NCI-H2196 (cell line): Measurements from ENCODE around the gene EPHA2.

ENCODE experiments used
- DNase-seq: peaks from one replicate; lab custom pipeline; 2025; ENCODE audit not compliant: unreplicated experiment; lab: John Stamatoyannopoulos, UW

The EPHA2 gene

DNA sequence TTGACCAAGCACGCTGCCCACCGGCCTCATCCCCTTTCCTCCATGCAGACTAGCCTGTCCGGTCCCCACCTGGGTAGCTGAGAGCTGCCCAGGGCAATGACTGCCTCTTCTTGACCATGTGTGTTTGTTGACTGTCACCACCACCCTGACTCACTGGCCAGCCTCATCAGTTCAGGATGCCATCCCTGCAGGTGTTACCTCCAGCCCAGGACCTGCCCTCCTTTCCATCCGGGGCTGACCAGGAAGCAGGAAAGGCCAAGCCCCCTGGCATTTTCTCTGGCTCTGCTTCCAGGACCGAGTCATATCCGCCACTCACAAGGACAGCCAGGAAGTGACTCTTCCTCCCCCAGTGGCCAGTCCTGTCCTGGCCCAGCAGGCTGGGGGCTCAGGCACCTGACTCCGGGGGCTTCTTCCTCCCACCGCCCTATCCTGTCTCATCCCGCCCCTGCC, 17.1 kb downstream of the EPHA2 start:
- DNase-seq = no peak

DNA sequence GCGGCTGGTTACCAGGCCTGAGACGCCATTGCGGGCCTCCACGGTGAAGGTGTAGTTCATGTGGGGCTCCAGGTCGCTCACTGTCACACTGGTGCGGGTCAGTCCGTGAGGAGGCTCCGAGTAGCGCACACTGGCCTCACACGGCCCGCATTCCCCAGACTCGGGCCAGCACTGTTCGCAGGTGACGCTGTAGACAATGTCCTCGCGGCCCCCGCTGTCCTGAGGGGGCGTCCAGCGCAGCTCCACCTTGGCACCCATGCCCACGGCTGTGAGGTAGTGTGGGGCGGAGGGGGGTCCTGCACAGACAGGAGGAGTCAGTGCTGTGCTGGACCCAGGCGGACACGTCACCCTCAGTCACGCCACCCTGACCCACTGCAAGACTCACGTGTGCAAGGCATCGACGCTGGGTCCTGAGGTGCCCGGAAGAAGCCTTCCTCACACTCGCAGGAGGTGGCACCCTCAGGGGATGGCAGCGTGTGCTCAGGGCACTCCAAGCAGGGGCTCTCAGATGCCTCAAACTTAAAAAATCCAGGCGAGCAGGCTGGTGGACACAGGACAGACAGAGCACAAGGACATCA, 17.9 kb downstream of the EPHA2 start:
- DNase-seq = no peak

DNA sequence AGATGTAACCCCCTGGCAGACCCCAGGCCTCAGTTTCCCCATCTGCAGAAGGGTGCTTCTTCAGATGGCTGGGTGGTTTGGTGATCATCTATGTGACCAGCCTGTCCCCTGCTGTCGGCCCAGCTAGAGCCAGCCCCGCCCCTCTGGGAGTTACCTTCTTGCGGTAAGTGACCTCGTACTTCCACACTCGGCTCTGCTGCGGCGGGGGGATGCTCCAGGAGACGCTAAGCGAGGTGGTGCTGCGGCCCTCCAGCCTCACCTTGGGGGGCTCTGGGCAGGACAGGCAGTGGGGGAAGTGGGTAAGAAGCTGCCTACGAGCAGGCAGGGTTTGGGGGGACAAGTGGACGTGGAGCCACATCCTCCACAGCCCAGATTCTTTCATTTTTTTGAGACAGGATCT, 20.4 kb downstream of the EPHA2 start:
- no peak for DNase-seq

DNA sequence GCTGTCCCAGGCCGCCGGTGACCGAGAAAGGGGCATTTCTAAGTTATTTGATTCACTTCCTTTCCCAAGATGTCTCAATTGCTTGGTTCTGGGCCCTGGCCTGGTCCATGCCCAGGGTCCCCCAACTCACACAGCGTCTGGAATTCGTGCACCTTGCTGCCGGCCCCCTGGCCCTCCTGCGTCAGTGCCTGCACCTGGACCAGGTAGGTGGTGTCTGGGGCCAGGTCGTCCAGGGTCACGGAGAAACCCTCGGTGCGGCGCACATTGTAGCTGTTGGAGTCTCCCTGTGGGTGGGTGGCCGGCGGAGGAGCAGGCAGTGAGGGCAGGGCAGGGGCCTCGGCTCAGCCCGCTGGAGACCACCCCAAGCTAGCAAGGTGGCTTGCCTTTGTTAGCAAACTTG, 21.0 kb downstream of the EPHA2 start:
- no peak for DNase-seq

DNA sequence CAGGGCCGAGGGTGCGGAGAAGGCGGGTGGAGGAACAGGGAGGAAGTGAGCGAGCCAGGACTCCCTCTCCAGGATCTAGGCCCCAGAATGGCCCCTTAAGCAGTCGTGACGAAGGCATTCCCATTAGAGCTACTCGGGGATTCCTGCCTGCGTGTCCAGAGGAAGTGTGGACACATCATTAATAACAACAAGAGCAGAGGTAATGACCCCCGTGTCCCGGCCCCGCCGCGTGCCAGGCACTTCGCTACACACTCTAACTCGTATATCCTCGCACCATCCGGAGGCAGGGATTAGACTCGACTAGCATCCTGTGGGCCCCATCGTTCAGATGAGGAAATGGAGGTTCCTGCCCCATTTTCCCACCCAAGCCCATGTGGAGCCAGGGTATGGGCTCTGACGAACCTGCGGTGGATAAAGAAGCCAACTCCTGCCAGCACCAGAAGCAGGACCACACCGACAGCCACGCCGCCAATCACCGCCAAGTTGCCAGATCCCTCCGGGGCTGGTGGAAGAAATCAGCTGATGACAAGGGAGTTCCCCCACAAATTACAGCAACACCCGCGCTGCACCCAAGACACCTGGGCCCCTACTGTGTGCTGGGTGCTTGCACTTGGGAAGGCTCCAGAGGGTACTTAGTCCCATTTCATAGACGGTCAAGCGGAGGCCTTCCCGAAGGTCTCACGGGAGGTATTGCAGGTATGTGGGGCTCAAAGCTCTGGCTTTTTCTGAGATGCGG, 21.6 kb downstream of the EPHA2 start:
- DNase-seq = no peak

DNA sequence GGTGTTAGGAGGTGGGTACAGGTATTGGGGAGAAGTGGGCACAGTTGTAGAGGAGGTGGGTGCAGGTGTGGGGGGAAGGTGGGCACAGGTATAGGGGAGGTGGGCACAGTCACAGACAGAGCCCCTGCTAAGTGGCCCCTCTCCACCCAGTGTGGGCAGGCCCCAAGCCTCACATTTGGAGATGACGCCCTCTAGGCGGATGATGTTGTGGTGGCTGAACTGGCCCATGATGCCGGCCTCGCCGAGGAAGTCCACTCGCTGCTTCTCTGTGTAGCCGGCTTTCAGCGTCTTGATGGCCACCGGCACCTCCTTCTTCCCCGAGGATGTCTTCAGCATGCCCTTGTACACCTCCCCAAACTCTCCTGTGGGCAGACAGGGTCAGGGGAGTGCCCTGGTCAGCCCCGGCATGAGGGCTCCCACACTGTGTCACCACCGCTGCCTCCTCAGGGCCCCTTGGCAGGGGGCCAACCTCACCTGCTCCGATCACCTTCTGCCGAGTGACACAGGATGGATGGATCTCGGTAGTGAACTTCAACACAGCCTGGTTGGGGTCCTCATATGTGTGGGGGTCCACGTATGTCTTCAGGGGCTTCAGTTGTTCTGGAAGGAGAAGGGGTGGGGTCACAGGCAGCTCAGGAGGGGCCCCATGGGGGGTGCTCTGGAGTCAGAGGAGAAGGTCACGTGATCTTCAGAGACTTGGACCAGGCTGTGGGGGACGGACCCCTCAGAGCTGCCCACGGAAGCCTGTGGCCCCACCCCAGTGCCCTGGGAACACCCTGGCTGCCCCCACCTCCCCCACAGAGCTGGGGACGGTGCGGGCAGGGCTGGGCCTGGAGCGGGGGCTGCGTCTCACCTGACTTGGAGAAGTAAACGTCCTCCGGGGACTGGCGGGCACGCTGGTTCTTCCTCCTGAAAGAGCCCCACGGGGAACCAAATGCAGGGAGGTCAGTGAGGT, 22.6 kb downstream of the EPHA2 start:
- DNase-seq = no peak

DNA sequence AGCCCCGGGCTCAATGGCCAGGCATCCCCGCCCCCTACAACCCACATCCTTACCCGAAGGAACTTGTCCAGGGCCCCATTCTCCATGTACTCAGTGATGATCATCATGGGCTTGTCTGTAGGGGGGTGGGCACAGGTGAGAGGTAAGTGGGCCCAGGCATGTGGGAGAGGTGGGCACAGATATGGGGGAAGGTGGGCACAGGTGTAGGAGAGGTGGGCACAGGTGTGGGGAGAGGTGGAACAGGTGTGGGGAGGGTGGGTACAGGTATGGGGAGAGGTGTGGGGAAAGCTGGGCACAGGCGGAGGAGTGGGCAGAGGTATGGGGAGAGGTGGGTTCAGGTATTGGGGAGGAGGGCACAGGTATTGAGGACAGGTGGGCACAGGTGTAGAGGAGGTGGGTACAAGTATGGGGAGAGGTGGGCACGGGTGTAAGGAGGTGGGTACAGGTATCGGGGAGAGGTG, 23.5 kb downstream of the EPHA2 start:
- no peak for DNase-seq

DNA sequence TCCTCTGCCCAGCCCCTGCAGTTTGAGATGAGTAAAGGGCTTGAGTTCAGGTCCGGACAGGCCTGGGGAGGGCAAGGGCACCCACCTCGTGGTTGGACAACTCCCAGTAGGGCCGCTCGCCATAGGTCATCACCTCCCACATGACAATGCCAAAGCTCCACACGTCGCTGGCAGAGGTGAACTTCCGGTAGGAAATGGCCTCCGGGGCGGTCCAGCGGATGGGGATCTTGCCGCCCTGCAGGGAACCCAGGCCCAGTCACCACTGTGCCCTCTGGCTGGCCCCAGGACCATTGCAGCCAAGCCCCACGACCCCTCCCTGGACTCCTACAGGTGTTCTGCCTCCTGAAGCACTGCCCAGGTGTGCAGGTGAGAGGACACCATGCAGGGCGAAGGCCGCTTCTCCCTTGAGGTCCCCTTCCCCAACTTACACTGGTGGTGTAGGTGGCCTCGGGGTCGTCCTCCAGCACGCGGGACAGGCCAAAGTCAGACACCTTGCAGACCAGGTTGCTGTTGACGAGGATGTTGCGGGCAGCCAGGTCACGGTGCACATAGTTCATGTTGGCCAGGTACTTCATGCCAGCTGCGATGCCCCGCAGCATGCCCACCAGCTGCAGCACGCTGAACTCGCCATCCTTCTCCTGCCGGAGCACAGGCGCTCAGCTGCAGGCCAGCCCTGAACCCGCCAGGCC, 24.1 kb downstream of the EPHA2 start:
- DNase-seq = no peak

DNA sequence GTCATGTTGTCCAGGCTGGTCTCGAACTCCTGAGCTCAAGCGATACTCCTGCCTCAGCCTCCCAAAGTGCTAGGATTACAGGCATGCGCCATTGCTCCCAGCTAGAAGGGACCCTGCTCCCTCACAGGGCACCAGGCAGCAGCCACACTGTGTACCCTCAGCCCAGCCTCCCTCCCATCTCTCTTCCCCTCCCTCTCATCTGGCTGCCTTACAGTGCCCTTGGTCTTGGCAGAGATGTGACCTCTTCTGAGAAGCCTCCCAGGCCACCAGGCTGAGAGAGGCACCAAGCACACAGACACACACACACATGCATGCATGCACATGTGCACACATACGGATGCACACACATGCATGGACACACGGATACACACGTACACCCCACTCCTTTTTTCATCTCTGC, 25.0 kb downstream of the EPHA2 start:
- no peak for DNase-seq

DNA sequence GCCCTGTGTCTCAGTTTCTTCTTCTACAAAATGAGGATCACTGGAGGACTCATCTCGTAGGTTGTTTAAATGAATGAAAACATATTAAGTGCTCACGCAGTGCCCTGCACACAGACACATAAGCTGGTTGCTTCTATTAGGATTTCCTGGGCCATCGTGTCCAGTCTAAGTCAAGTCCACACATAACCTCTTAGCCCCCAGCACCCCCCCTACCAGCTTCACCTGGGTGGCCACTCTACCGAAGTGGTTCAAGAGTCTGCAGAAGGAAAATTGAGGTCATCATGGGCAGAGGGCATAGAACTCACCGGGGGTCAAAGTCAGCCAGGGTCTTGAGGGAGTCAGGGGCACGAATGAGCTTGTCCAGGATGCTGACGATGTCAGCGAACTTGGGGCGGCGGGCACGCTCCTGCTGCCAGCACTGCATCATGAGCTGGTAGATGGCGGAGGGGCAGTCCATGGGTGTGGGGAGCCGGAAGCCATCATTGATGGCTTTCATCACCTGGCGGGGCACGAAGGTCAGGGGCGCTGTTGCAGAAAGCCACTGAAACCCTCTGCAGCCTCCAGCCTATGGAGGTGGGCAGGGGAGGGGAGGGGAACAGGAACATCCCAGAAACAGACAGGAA, 25.8 kb downstream of the EPHA2 start:
- no peak for DNase-seq

DNA sequence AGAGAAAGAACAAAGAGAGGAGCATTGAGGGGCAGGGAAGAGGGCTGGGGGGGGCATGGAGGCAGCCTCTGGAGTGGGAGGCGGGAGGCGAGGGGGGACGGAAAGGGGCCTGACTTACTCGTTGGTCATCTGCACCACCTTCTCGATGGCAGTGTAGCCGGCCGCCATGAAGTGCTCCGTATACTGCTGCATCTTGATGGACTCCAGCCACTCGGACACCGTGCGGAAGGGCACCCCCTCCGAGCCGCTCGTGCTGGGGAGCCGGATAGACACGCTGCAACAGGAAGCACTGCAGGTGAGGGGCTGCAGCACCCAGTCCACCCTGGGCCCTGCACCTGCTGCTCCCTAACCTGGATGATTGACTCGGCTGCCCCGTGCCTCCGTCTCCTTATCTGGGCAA, 26.6 kb downstream of the EPHA2 start:
- DNase-seq = no peak

DNA sequence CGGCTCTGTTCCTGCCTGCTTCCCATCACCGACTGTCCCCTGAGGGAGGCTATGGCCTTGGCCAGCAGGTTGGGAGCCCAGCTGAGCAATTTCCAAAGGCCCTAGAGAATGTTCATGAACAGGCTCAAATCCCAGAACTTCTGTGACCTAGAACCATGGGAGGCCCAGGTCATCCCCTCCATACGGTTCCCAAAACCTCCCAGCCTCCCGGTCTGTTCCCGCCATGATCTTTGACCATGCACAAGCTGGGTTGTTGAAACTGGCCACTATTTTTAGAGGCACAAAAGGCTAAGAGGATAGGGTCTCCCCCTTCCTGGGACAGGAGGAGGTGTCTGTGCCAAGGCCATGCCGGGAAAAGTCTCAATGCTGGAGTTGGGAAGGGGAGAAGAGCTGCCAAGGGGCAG, 27.5 kb downstream of the EPHA2 start:
- DNase-seq = no peak

DNA sequence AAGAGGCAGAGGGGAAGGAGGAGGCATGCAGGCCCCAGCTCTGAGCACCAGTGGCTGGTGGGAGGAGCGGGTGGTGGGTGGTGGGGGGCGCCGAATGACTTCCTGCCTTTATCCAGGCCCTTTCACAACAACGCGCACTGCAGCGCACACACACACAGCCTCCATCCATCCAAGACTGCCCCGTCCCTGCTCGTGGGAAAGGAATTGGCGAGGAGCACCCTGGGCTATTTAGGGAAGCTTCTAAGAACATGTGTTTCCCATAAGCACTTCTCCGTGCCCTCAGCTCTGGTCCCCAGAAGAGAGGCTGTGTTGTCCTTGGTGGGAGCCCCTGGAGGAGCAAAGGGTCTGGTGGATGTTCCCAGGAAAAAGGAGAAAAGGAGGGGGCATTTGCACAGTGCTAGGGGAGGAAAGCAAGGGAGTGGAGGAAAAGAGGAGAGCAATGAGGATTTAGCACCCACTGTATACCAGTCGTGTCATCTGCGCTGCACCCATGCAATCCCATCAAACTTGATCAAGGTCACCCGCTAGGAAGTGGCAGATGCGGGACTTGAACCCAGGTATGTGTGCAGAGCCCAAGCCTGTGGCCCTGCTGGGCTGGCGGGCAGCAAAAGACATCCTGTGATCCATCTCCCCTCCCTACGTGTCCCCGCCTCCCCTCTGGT, 28.1 kb downstream of the EPHA2 start:
- DNase-seq = no peak

DNA sequence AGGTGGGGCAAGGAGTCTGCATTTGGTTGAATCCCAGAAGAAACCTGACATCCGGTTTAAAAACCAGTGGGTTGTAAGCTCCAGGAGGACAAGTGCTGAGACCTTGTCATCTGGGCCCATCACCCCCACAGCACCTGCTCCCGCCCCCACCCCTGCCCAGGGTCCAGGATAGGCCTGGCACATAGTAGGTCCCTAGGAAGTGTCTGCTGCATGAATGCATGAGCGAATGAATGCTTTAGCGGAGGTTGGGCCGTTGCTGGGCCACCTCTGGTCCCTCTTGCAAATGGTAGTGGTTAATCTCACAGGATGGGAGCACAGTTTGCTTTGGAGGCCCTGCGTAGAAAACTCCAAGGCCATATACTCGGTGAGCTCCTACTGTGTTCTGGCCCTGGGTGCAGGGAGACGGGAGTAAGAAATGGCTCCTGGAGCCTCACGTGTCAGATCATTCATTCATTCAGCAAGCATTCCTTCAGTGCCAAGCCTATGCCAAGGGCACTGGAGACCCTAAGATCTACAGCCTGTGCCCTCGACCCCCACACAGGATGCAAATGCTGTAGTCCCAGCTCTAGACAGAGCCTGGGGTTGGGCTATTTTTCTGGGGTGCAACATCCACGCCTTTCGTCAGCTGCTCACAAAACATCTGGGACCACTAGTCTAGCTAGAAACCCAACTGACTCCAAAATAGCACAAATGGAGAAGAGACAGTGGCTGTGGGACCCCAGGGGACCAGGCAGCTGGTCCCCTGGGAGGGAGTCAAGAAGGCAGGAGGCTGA, 28.9 kb downstream of the EPHA2 start:
- DNase-seq = no peak

DNA sequence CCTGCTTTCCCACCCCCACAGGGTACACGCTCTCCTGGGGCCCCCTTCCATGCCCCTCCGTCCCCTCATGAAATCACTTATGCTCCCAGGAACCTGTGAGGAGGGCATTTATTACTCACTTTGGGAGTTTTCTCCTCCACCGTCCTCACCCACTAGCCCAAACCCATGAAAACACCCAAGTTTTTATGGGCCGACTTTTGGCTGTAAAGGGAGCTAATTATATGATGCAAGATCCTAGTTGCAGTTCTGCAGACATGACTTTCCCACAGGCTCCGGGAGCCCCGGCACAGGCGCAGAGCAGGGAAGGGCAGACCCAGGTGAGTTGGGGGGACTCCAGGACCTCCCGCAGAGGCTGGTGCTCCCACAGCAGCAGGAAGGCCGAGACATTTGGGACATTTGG, 29.7 kb downstream of the EPHA2 start:
- no peak for DNase-seq

DNA sequence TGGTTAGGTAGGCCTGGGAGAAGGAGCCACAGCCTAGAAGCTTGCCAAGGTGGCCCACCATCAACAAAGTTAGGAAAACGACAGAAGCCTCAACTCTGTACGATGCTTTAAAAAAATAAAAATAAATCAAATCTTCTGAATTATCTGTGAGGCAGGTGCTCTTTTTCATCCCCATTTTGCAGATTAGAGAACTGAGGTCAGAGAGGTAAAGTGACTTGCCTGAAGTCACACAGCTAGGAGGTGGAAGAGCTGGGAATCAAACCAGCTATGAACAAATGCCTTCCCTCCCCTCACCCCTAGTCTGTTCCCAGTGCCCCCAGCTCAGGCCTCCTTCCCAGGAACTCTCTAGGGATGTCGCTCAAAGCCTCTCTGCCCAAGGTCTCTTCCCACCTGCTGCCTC, 30.4 kb downstream of the EPHA2 start:
- DNase-seq = no peak

DNA sequence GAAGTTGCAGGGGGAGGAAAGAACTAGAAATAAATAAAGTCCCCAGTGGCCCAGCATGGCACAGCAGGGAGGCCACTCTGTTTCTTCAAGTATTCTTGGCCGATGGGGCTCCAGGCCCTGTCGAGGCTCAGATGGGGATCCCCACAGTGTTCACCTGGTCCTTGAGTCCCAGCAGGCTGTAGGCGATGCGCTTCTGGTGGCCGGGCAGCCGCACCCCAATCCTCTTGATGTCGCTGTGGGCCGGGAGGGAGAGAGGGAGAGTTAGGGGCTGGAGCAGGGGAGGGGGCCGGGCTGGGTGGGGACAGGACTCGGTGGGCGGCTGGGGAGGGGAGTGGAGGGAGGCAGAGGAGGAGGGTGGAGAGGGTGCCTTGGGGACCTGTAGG, 30.8 kb downstream of the EPHA2 start:
- no peak for DNase-seq

DNA sequence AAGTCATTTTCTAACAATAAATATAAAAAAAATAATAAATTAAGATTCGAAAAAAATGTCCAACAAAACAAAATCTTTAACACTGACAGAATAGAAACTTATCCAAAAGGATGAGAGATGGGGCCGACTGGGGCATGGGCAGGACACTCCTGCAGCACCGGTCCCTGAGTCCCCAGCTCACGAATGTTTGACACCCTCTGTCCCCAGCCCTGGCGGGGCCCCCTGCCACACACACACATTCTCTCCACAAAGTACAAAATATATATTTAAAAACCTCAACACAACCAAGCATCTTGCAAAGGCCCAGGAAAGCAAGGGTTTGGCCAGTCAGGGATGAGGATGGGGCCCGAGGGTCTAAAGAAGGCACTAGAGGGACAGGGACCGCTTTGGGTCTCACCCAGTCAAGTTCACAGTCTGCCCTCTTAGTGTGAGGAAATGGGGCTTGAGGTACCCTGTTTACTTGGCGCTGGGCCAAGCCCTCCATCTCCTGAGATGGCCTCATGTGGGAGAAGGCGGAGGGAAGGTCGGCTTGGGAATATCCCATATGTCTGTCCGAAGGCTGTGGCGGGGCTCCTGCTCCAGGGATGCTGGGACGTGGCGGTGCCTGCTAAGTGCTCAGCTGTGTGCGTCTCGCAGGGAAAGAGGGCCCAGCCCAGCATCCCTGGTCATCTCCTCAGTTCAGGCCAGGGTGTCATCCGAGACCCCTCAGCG, 31.3 kb downstream of the EPHA2 start:
- DNase-seq = no peak

DNA sequence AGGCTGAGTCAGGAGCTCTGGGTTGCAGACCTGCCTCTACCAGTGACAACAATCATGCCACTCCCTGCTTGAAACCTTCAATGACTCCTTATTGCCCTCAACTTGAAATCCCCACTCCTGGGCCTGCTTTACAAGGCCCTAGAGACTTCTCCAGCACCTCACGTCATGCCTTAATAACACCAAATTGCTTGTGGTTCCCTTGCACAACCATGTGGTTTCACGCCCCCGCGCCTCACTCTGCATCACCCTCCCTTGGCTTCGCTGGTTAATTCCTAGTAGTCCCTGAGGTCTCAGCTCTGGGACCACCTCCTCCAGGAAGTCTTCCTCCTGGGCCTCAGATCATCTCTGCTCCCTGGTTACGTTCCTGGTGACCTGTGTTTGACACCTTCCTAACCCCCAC, 33.0 kb downstream of the EPHA2 start:
- no peak for DNase-seq
